ENCODE data around the gene FSIP2.

Gene FSIP2

GRCh38 chr2:185738679-185739472 lies at the start of gene FSIP2:
Gene FSIP2 (plus strand): TSS chr2:185738804. CDS start chr2:185738895, 91 bp downstream.
- no peak for DNase-seq

GRCh38 chr2:185689906-185690539 lies 48.6 kb upstream of the FSIP2 start:
- no peak for DNase-seq

DNA sequence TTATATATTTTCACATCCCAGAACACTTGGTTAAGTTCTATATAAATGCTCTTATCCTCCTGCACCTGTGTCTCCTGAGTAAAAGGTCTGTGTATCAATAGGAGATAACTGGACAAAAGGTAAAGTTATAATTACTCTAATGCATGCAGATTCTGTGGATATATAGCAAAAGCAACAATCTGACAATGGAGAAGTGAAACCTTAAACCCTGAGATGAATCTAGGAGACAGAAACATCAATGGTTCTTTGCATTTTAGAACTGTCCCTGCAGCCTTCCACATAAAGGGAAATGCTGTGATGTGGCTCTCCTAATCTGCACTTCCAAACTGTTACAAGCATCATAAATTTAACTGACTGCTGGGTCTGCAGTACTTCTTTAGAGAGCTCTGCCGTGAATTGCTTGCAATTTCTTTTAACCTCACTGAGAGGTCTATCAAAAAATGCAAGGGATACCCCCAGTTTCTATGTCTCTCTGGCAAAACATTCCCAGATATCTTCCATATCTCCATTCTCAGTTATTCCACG lies 42.8 kb upstream of the FSIP2 start:
- DNase-seq, result no peak

DNA sequence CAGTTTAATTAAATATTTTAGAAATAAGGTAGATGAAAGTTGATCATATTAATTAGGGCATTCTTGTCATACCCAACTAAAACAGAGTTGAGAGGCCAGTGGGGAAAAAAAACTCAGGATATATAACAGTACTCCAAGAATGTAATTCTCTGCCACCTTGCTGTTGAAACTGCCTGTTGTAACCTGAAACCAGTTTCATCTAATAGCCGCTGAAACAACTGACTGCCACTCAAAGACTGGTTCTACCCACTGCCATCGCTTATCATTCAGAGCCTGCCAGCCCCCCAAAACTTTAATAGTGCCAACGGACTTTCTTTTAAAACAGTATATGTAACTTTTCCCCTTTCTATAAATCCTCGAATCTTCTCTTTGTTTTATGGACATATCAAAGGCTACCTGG lies 37.7 kb upstream of the FSIP2 start:
- DNase-seq, result no peak

GRCh38 chr2:185734658-185735057 lies 3.9 kb upstream of the FSIP2 start:
- no peak for DNase-seq

DNA sequence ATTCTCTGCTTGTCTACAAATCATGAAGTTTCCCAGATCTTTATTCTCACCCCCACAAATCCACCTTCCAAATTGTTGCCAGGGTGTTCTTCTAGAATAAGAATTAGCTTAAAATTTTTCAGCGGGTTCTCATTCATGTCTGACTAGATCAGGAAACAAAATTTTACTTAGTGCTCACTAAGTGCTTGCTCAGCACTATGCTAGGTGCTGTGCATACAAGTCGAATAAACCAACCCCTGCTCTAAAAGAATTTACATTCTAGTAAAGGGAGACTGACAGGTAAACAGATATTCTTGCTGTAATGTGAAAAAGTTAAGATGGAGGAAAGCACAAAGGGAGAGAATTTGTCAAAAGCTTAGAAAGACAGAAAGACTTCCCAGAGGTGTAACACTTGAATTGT lies 2.4 kb upstream of the FSIP2 start:
- no peak for DNase-seq

DNA sequence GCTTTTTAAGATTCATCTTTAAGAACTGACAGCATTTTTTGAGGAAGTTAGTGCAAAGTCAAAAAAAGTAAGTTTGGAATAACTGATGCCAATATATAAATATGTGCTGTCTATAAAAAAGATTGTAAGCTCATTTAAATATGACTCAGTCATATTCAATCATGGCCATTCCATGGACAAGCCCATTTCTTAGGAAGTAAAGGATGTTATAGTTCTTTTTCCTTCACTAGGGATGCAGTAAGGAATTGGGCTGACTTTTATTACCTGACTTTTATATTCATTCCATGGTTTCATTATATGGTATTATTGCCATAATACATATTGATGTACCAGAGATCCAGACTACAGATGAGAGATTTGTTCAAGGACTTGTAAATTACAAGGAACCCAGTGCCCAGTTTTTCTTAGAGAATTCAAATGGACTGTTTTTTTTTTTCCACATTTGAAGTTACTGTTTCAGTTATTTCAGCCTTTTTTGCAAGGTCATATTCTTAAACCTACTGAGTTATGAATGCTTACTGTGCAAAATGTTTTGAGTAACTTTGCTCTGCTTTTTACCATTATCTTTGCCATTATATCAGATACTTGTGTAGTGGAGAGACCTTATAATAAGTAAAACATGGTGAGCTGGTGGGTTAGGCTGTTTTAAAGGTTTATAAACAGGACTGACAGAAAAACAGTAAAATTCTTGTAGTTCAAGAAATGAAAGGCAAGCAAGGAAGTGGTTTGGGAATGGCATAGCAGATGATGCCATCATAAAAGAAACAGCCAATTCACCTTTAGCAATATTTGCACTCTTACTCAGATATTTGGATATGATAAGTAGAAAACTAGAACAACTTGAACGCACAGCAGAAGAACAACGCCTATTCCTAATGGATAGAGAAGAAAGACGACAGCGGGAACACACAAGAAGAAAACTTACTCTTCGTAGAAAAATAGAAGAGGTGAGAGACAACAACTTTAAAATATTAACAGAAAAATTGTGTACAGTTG lies 7.6 kb downstream of the FSIP2 start:
- no peak for DNase-seq

DNA sequence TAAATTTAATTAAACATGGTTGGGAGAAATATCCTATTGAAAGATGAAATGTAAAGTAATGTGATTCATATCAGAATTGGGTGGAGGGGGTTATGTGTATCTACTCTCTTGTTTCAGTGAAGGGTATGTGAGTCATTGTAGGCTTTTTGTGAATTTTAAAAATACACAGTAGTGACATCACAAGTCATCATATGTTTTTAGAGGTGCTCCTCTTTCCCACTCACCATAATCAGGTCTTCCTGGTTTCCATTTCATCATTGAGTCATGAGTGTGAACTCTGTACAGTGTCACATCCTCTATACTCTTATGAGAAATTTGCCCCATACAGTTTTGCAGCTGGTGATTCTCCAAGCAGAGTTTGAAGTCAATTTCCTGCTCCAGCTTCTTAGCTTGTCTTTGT lies 18.8 kb downstream of the FSIP2 start:
- no peak for DNase-seq

DNA sequence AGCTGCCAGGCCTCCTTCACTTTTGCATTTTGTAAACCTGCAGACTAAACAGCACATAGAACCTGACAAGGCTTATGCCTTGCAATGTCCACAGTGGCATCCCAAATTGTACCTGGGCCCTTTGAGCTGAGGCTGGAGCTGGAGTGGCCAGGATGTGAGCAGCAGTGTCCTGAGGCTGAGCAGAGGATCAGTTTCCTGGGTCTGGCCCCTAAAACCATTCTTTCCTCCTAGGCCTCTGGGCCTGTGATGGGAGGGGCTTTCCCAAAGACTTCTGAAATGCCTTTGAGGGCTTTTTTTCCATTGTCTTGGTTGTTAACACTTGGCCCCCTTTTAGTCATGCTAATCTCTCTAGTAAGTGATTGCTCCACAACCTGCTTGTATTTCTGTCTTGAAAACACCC lies 32.8 kb downstream of the FSIP2 start:
- DNase-seq, result no peak

GRCh38 chr2:185780890-185781289 lies 42.3 kb downstream of the FSIP2 start:
- no peak for DNase-seq

DNA sequence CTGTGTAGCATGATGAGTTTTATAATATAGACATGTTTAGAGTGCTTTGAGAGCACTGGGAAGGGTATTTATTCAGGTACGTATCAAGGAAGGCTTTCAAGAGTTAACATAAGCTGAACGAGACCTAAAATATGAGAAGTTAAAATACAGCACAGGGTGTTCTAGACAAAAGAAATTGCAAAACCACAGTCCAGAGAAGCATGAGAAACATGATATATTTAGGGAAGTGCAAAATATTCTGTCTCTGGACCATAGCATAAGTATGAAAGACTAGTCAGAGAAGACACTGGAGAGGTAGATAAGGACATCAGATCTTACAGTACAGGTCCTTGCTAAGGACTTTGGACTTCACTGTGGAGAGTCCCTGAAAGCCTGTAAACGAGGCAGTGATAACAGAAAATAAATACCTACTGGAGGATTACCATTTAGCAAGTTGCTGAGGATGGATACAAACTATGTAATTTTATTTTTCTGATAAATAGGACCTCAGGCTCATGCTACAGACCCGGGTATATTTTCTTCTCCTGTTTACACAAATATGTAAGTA lies 43.7 kb downstream of the FSIP2 start:
- DNase-seq, result no peak

DNA sequence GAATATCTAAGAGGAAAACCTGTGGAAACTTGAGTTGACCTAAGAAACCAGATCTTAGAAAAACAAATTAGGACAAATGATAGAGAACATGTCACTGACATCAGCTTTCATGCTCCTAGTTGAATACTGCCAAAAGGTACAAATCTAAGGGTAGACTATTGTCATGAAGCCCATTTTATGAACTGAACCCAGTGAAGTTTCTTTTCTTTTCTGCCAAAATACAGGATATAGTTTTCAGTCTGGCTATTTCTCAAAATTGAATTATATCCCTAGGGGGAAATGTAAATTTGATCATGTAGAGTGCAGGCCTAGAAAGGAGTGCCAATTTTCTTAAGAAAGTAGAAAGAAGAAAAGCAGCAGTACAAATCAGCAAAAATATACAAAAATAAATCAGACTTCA lies 46.6 kb downstream of the FSIP2 start:
- DNase-seq, result no peak

- no peak for DNase-seq
Measured at GRCh38 chr2:185785851-185786473, 47.4 kb downstream of the FSIP2 start.

- no peak for DNase-seq
Measured at GRCh38 chr2:185787227-185788145, 48.9 kb downstream of the FSIP2 start.

DNA sequence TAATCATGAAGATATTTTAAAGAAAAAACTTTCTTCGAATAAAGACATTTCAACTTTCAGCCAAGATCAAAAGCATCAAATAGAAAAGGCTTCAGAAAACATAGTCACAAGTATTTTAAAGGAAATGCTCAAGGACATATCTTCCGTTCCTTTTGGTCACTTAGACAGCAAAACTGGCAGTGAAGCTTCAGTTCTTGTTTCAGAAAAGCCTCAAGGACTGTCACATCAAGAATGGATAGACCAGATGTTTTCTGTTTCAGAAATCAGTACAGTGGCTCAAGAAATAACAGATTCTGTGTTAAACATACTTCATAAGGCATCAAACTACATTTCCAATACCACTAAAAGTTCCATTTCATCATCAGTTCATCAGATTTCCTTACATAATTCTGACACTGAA lies 51.8 kb downstream of the FSIP2 start:
- DNase-seq, result no peak

DNA sequence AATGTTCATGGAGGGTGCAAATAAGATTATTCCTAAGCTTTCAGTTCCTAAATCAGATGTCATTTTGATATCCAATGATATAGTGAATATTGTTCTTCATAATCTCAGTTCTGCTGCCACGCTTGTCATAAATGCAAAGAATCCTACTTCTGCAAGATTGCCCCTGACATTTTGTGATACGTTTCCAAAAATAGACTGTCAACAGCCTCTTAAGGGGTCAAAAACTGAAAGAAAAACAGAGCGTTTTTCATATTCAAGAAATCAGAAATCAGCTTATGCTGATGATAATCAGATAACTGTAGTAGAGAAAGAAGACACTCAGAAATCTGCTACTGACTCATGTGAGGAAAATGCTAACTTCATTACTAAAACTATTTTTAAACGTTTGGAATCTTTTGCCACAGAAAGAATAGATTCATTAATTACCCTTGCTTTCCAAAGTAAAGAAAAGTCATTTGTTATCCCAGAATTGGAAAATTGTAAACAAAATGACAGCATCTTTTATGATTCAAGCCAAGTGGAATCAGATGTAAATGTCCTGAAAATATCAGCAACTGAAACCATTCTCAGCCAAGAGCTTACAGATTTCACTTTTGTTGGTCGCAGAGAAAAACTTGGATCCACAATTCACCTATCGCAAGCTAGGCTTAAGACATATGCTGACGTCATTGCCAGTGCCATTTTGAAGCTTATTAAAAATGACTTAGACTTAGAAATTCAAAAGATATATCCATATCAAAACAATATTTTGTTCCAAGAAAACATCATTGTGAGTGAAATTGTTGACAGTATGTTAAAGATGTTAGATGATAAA lies 55.1 kb downstream of the FSIP2 start:
- no peak for DNase-seq

- no peak for DNase-seq
Measured at GRCh38 chr2:185796758-185797157, 58.2 kb downstream of the FSIP2 start.

GRCh38 chr2:185802926-185803325 lies 64.3 kb downstream of the FSIP2 start:
- DNase-seq, result no peak

DNA sequence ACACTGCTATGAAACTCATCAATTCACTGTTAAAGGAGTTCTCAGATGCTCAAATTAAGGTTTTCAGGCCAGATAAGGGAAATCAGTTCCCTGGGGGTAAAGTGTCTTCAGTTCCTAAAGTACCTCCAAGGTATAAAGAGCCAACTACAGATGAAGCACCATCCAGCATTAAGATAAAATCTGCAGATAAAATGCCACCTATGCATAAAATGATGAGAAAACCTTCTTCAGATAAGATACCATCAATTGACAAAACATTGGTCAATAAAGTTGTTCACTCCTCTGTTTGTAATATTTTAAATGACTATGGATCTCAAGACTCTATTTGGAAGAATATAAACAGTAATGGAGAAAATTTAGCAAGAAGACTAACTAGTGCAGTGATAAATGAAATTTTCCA lies 68.2 kb downstream of the FSIP2 start:
- DNase-seq, result no peak

GRCh38 chr2:185807351-185807750 lies 68.7 kb downstream of the FSIP2 start:
- DNase-seq, result no peak

Measured in SIG-M5 (cell line).